Ishikawa (cell line): Measurements from ENCODE around the gene PKMYT1.

Source experiments
- CEBPB ChIP-seq: IDR thresholded peaks from 2 replicates; pipeline ENCODE4 v1.6.1; 2012
- CREB1 ChIP-seq: IDR thresholded peaks from 2 replicates; pipeline ENCODE4 v1.6.1; 2012; ENCODE audit warnings: low read depth
- EGR1 ChIP-seq: IDR thresholded peaks from 2 replicates; pipeline ENCODE4 v1.6.1; 2012
- EP300 ChIP-seq: IDR thresholded peaks from 2 replicates; pipeline ENCODE4 v1.6.1; 2012; ENCODE audit warnings: borderline replicate concordance
- FOXM1 ChIP-seq: IDR thresholded peaks from 2 replicates; pipeline ENCODE4 v1.6.1; 2012; ENCODE audit warnings: low read depth, borderline replicate concordance
- MAX ChIP-seq: IDR thresholded peaks from 2 replicates; pipeline ENCODE4 v1.6.1; 2012
- NFIC ChIP-seq: IDR thresholded peaks from 2 replicates; pipeline ENCODE4 v1.6.1; 2012
- RAD21 ChIP-seq: IDR thresholded peaks from 2 replicates; pipeline ENCODE4 v1.6.1; 2012; ENCODE audit warnings: low read depth
- REST ChIP-seq: IDR thresholded peaks from 2 replicates; pipeline ENCODE4 v1.6.1; 2012; ENCODE audit warnings: low read depth, mild to moderate bottlenecking
- TAF1 ChIP-seq: IDR thresholded peaks from 2 replicates; pipeline ENCODE4 v1.6.1; 2012; ENCODE audit warnings: low read depth, mild to moderate bottlenecking
- TCF12 ChIP-seq: IDR thresholded peaks from 2 replicates; pipeline ENCODE4 v1.6.1; 2012; ENCODE audit warnings: low read depth
- TEAD4 ChIP-seq: IDR thresholded peaks from 2 replicates; pipeline ENCODE4 v1.6.1; 2012
- YY1 ChIP-seq: IDR thresholded peaks from 2 replicates; pipeline ENCODE4 v1.6.1; 2012; ENCODE audit warnings: low read depth
- ZBTB7A ChIP-seq: IDR thresholded peaks from 2 replicates; pipeline ENCODE4 v1.6.1; 2012; ENCODE audit warnings: low read depth

GRCh38 chr16:2950353-2950724, 29.9 kb downstream of the PKMYT1 start:
- TF ChIP-seq YY1: no peak
- no peak for TF ChIP-seq MAX
- TF ChIP-seq EP300: no peak
- no peak for TF ChIP-seq FOXM1
- no peak for TF ChIP-seq ZBTB7A
- no peak for TF ChIP-seq TEAD4
- TF ChIP-seq RAD21: no peak
- TF ChIP-seq EGR1: no peak
- TF ChIP-seq CREB1: no peak
- no peak for TF ChIP-seq TAF1
- no peak for TF ChIP-seq REST
- no peak for TF ChIP-seq CEBPB
- TF ChIP-seq TCF12: no peak
- no peak for TF ChIP-seq NFIC
